ENCODE measurements around the gene FOXP1. TPM values are rescaled to one million over a fixed set of nuclear protein-coding genes. Genes with fewer than 3 reads are reported as not detected.

FOXP1 gene
- total RNA-seq, 1 experiment from 2014 or later, result 58.4 TPM

DNA sequence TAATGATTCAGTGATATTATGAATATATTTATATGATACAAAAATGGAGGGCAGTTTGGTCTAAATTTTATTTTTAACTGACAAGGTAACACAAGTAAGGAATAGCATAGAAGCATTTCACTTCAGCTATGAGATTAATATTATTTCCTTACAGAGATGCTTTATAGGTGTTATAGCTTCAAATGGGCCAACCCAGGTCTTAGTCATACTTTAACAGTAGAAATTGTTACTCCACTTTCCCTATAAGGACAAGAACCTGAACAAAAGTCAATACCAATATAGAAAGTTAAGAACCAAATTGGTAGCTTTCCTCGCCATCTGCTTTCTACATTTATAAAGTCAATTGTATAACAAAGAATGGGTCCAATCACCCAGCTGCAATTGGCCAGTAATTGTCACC lies 570.6 kb downstream of the FOXP1 start:
- no TSS peak for BruUV-seq (replicated peaks)
- CTCF ChIA-PET, result no interaction called here
- no peak overlapping the region for H3K4me3 ChIP-seq (ENCODE audit: low read depth, low read length, poor library complexity, severe bottlenecking)
- no peaks in the 10 kb centered on the region for H3K27me3 ChIP-seq (replicated peaks; ENCODE audit: insufficient read depth, low read depth, low read length, poor library complexity)
- H3K9me3 ChIP-seq (ENCODE audit: low read depth, low read length, poor library complexity, severe bottlenecking), result no peaks in the 10 kb centered on the region
- TF ChIP-seq EZH2 (IDR thresholded peaks at IDR 0.05; ENCODE audit: borderline replicate concordance, low read depth, low read length, poor library complexity, severe bottlenecking), result no peak
- TF ChIP-seq CTCF (conservative IDR thresholded peaks at IDR 0.05; ENCODE audit: low read depth, low read length), result no peak
- H3K4me1 ChIP-seq (ENCODE audit: insufficient read depth, low read length, poor library complexity, severe bottlenecking), result no peaks in the 10 kb centered on the region
- H3K36me3 ChIP-seq (ENCODE audit: insufficient read depth, low read length, poor library complexity, severe bottlenecking), result no peaks in the 10 kb centered on the region
- H3K27ac ChIP-seq (ENCODE audit: low read depth, low read length, poor library complexity, severe bottlenecking), result no peak overlapping the region
- DNase-seq (ENCODE audit: low spot score), result no peak
- intact Hi-C loops (cut with micrococcal nuclease; ENCODE audit: unreplicated experiment), result no loop called here
- POLR2A ChIA-PET (ENCODE audit: low non-redundant PET), result no interaction called here

- Histone ChIP-seq H3K27ac (ENCODE audit: low read depth, low read length, poor library complexity, severe bottlenecking) (no peak overlapping the region), H3K27me3 (replicated peaks; ENCODE audit: insufficient read depth, low read depth, low read length, poor library complexity) (no peaks in the 10 kb centered on the region), H3K4me3 (ENCODE audit: low read depth, low read length, poor library complexity, severe bottlenecking) (no peak overlapping the region), H3K9me3 (ENCODE audit: low read depth, low read length, poor library complexity, severe bottlenecking) (no peaks in the 10 kb centered on the region), H3K36me3 (ENCODE audit: insufficient read depth, low read length, poor library complexity, severe bottlenecking) (no peaks in the 10 kb centered on the region), H3K4me1 (ENCODE audit: insufficient read depth, low read length, poor library complexity, severe bottlenecking) (peaks cover 8% of the 10 kb centered on the region)
- no peak for DNase-seq (ENCODE audit: low spot score)
- ChIA-PET POLR2A (ENCODE audit: low non-redundant PET) (no interaction called here), CTCF (no interaction called here)
- TF ChIP-seq CTCF (conservative IDR thresholded peaks at IDR 0.05; ENCODE audit: low read depth, low read length), result no peak
- TF ChIP-seq EZH2 (IDR thresholded peaks at IDR 0.05; ENCODE audit: borderline replicate concordance, low read depth, low read length, poor library complexity, severe bottlenecking), result no peak
- BruUV-seq (replicated peaks), result no TSS peak
- intact Hi-C loops (cut with micrococcal nuclease; ENCODE audit: unreplicated experiment), result no loop called here
Observed at GRCh38 chr3:71011565-71012287, 571.8 kb downstream of the FOXP1 start.

- CTCF ChIA-PET, result no interaction called here
- BruUV-seq (replicated peaks), result no TSS peak
- DNase-seq (ENCODE audit: low spot score), result no peak
- POLR2A ChIA-PET (ENCODE audit: low non-redundant PET), result no interaction called here
- no peak overlapping the region for H3K27ac ChIP-seq (ENCODE audit: low read depth, low read length, poor library complexity, severe bottlenecking)
- TF ChIP-seq CTCF (conservative IDR thresholded peaks at IDR 0.05; ENCODE audit: low read depth, low read length), result no peak
- no peak for TF ChIP-seq EZH2 (IDR thresholded peaks at IDR 0.05; ENCODE audit: borderline replicate concordance, low read depth, low read length, poor library complexity, severe bottlenecking)
- H3K27me3 ChIP-seq (replicated peaks; ENCODE audit: insufficient read depth, low read depth, low read length, poor library complexity), result no peaks in the 10 kb centered on the region
- H3K4me1 ChIP-seq (ENCODE audit: insufficient read depth, low read length, poor library complexity, severe bottlenecking), result peaks cover 15% of the 10 kb centered on the region
- no peaks in the 10 kb centered on the region for H3K36me3 ChIP-seq (ENCODE audit: insufficient read depth, low read length, poor library complexity, severe bottlenecking)
- H3K4me3 ChIP-seq (ENCODE audit: low read depth, low read length, poor library complexity, severe bottlenecking), result no peak overlapping the region
- intact Hi-C loops (cut with micrococcal nuclease; ENCODE audit: unreplicated experiment), result no loop called here
- no peaks in the 10 kb centered on the region for H3K9me3 ChIP-seq (ENCODE audit: low read depth, low read length, poor library complexity, severe bottlenecking)
Observed at GRCh38 chr3:71010726-71011455, 572.6 kb downstream of the FOXP1 start.
